Mucosa of stomach (tissue), 1 donor: ENCODE measurements around the gene LYST.
A peak's percentile ranks its signal among the peaks of the same experiment; 100 is the strongest.
"Not testable (repeated sequence)": the region's sequence is repeated elsewhere in the genome, so short reads cannot be mapped to it uniquely, and the experiment has no call there.

Experiments used
- H3K27me3 ChIP-seq: one replicate; pipeline ENCODE4 v1.7.0; 2013; ENCODE audit warnings: mild to moderate bottlenecking, low read length; ENCODE audit not compliant: control insufficient read depth, insufficient read depth
- H3K36me3 ChIP-seq: one replicate; pipeline ENCODE4 v1.7.0; 2013; ENCODE audit warnings: low read length; ENCODE audit not compliant: control insufficient read depth, insufficient read depth
- H3K4me1 ChIP-seq: one replicate; pipeline ENCODE4 v1.7.0; 2013; ENCODE audit warnings: mild to moderate bottlenecking, low read length; ENCODE audit not compliant: control insufficient read depth, insufficient read depth
- H3K4me3 ChIP-seq: one replicate; pipeline ENCODE4 v1.7.0; 2013; ENCODE audit warnings: low read length
- H3K9ac ChIP-seq: one replicate; pipeline ENCODE4 v1.7.0; 2013; ENCODE audit warnings: mild to moderate bottlenecking, low read length, moderate library complexity
- H3K9me3 ChIP-seq: one replicate; pipeline ENCODE4 v1.7.0; 2013; ENCODE audit warnings: mild to moderate bottlenecking, low read length, moderate library complexity; ENCODE audit not compliant: control insufficient read depth
- donor health status: Pancreatic carcinoma.

Gene LYST

DNA sequence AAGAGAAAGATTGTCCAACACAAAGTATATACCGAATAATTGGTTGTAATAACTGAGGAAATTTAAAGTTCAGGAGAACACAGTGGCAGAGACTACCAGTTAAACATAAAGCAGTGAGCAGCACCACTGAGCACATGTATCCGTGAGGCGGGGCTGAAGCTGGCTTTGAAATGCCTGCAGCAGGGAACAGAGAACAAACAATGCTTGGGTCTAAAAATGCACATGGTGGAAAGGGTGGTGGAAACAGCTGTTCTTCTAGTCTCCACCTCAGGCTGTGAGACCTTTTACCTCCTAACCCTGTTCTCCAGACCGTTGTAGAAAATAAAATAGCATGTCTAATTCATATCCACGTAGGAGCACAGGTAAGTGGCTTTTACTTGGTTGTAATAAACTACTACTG is 209.4 kb downstream of the LYST start:
- H3K27me3 ChIP-seq, result peaks cover 9% of the 10 kb centered on the region
- no peak overlapping the region for H3K4me3 ChIP-seq
- H3K9me3 ChIP-seq, result no peaks in the 10 kb centered on the region
- H3K9ac ChIP-seq, result no peak overlapping the region
- H3K4me1 ChIP-seq, result no peaks in the 10 kb centered on the region
- H3K36me3 ChIP-seq, result no peaks in the 10 kb centered on the region

DNA sequence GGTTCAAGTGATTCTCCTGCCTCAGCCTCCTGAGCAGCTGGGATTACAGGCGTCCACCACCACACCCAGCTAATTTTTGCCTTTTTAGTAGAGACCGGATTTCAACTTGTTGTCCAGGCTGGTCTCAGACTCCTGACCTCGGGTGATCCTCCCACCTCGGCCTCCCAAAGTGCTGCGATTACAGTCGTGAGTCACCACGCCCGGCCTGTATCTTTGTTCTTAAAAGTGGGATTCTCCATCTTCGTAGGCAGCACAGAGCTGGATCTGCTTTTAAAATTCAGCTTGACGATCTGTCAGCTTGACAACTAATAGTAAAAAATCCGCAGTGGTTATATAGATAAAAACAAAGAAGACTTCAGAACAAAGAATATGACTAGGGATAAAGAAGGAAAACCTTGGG is 214.3 kb downstream of the LYST start:
- H3K9me3 ChIP-seq, result no peaks in the 10 kb centered on the region
- H3K4me3 ChIP-seq, result no peak overlapping the region
- no peaks in the 10 kb centered on the region for H3K36me3 ChIP-seq
- peaks cover 43% of the 10 kb centered on the region for H3K27me3 ChIP-seq
- H3K9ac ChIP-seq, result no peak overlapping the region
- H3K4me1 ChIP-seq, result peaks cover 13% of the 10 kb centered on the region

- H3K9ac ChIP-seq, result no peak overlapping the region
- no peaks in the 10 kb centered on the region for H3K36me3 ChIP-seq
- no peak overlapping the region for H3K4me3 ChIP-seq
Observed at GRCh38 chr1:235651170-235651806, 215.4 kb downstream of the LYST start.

DNA sequence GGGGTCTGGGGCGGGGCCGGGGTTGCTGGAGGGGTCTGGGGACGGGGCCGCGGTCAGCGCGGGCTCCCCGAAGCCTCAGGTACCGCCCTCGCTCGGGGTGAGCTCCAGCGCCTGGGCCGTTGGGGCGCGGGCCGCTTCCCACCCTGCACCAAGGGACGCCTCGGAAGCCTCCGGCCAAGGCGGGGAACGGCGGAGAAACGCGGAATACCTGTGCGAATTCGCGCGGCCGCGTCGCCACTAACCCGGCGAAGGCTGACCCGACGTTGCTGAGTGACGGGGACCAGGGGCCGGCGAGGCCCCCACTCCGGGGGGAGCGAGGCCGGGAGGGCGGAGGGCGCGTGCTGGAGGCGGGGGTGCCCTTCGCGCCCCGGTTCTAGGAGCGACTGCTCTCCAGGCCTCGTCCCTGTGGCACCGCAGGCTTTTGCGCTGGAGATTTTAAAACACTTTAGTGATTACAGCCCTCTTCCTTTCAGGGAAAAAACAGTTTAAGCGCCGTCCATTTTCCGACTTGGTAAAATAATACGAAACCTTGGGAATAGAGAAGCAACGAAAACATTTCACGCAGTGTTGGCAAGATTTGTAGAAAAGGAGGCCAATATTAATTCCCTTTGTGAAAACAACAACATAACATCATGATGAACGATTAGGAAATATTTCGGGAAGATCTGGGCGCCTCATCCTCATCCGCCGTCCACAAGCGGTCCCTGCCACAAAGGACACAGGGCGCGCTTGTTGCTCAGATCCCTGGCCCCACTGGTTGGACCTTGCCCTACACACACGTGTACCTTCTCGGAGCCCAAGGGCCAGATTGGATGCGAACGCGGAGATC is 216.2 kb downstream of the LYST start:
- H3K4me1 ChIP-seq, result peaks cover 13% of the 10 kb centered on the region
- H3K27me3 ChIP-seq, result peaks cover 49% of the 10 kb centered on the region
- H3K36me3 ChIP-seq, result no peaks in the 10 kb centered on the region
- H3K9ac ChIP-seq, result peak overlapping the region; percentile 28
- H3K4me3 ChIP-seq, result no peak overlapping the region
- no peaks in the 10 kb centered on the region for H3K9me3 ChIP-seq

More at GRCh38 chr1:235651170-235651806, 215.4 kb downstream of the LYST start:
- peaks cover 13% of the 10 kb centered on the region for H3K4me1 ChIP-seq
- peaks cover 47% of the 10 kb centered on the region for H3K27me3 ChIP-seq
- no peaks in the 10 kb centered on the region for H3K9me3 ChIP-seq

GRCh38 chr1:235649368-235650163 is 217.1 kb downstream of the LYST start, which contains the start of gene GNG4:
GNG4 (minus strand) TSS chr1:235649784; CDS start chr1:235583838, 65,946 bp downstream.
- H3K4me1 ChIP-seq, result peaks cover 13% of the 10 kb centered on the region
- H3K27me3 ChIP-seq, result peaks cover 49% of the 10 kb centered on the region
- H3K36me3 ChIP-seq, result no peaks in the 10 kb centered on the region
- no peaks in the 10 kb centered on the region for H3K9me3 ChIP-seq
- H3K9ac ChIP-seq, result peak within 1 kb of the TSS; percentile 28
- H3K4me3 ChIP-seq, result peak within 1 kb of the TSS; percentile 19

- Histone ChIP-seq H3K9me3 (no peaks in the 10 kb centered on the region), H3K4me1 (peaks cover 13% of the 10 kb centered on the region), H3K27me3 (peaks cover 49% of the 10 kb centered on the region), H3K9ac (peak overlapping the region; percentile 8), H3K36me3 (no peaks in the 10 kb centered on the region), H3K4me3 (peak overlapping the region; percentile 19)
Observed at GRCh38 chr1:235648954-235649367, 217.7 kb downstream of the LYST start.

GRCh38 chr1:235648407-235648907 is 218.2 kb downstream of the LYST start:
- Histone ChIP-seq H3K4me3 (no peak overlapping the region), H3K36me3 (no peaks in the 10 kb centered on the region), H3K9ac (peak overlapping the region; percentile 8), H3K9me3 (no peaks in the 10 kb centered on the region), H3K4me1 (peaks cover 13% of the 10 kb centered on the region), H3K27me3 (peaks cover 49% of the 10 kb centered on the region)

DNA sequence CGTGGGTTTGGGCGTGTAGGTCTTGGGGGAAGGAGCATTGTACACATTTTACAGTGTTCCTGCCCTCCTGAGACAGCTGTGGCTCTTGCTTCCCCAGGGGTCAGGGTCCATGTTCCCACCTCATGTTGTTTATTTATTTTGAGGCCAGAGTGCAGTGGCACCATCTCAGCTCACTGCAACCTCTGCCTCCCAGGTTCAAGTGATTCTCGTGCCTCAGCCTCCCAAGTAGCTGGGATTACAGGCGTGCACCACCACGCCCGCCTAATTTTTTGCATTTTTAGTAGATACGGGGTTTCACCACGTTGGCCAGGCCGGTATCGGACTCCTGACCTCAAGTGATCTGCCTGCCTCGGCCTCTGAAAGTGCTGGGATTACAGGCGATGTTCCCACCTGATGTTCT is 219.2 kb downstream of the LYST start:
- H3K4me3 ChIP-seq, H3K9me3 ChIP-seq, H3K9ac ChIP-seq, H3K36me3 ChIP-seq: not testable (repeated sequence)
- Histone ChIP-seq H3K4me1 (peaks cover 13% of the 10 kb centered on the region), H3K27me3 (peaks cover 43% of the 10 kb centered on the region)

DNA sequence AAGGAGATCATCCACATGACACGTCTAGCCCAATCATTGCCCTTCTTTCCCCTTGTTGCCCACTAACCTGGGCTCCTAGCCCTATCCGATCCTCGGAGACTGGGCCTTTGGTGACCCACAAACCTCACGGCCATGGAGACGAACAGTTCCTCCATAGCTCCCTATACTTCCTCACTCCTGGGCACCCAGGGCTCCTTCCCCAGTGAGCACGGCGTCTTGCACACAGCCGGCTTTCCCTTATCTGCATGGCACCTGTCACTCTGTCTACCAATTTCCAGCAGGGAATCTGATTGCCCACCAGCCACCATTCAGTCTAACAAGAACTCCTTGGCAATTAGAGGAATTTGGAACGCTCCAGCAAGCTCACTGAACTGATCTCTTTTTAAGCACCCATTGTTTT is 220.2 kb downstream of the LYST start:
- H3K27me3 ChIP-seq, result peaks cover 40% of the 10 kb centered on the region

DNA sequence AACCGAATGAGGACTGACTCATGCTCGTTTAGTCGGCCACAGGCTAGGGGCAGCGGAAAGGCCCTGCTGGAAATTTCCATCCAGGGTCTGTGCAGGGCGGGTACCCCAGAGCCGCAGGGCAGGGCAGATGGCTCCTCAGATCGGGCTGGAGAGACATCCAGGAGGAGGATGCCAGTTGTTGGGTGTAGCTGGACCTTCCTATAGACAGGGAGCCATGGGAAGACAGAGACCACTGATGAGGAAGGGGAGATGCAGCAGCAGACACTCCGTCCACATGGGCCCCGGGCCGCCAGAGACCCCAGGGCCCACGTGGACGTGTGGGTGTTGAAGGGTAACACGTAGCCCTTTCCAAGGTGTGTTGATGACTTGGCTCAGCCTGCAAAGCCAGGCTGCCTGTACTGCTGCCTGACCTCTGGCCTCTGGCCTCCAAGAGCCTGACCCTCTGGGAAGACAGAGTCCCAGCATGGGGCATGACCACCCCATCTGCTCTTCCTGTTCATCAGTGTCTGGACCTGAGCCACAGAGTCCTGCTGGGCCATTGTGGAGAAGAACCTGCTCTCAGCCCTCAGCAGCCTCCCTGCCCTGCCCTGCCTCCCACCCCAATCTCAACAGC is 221.9 kb downstream of the LYST start:
- Histone ChIP-seq H3K4me1 (peaks cover 13% of the 10 kb centered on the region), H3K36me3 (no peaks in the 10 kb centered on the region), H3K27me3 (peaks cover 27% of the 10 kb centered on the region), H3K4me3 (no peak overlapping the region), H3K9ac (no peak overlapping the region), H3K9me3 (no peaks in the 10 kb centered on the region)

More for the DNA sequence above, 220.2 kb downstream of the LYST start:
- H3K9ac ChIP-seq, result no peak overlapping the region
- peaks cover 13% of the 10 kb centered on the region for H3K4me1 ChIP-seq
- H3K4me3 ChIP-seq, result no peak overlapping the region
- H3K36me3 ChIP-seq, result no peaks in the 10 kb centered on the region
- H3K9me3 ChIP-seq, result no peaks in the 10 kb centered on the region

DNA sequence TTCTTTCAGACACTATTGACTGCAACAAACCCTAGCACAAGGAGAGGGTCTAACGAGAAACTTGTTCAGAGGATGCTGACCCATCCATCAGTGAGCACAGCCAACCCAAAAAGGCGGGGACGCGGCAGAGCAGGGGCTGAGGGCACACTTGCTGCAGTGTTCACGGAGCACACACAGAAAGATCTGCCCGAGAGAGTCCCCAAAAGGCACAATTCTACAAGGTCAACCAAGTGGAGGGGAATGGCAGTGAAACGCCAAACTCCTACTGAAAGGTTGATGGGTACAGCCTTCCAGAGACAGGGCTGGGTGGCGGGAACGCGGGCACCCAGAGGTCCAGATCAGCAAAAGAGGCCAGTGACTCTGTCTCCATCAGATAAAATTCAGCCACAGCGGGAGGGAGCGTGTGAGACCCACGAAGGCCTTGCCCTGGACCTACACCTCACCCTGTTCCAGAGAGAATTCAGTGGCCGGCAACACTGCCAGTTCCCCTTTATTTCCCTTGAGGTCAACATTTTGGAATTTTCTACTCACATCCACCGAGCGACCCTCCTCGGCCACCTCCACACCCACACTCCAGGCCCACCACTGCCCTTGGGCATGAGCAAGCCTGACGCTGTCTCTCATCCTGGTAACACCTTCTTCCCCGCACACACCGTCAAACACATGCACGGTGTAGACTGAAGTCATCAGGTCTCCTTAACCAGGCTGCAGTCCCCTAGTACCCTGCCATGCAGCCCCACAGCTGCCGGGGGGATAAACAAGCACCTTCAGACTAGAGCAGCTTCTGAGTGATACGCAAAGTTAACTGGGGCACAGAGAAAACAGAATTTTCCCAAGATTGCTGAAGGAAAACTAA is 222.6 kb downstream of the LYST start:
- peaks cover 9% of the 10 kb centered on the region for H3K4me1 ChIP-seq
- no peaks in the 10 kb centered on the region for H3K9me3 ChIP-seq
- no peaks in the 10 kb centered on the region for H3K36me3 ChIP-seq
- no peak overlapping the region for H3K4me3 ChIP-seq
- H3K27me3 ChIP-seq, result peaks cover 24% of the 10 kb centered on the region
- no peak overlapping the region for H3K9ac ChIP-seq
